Measurements from ENCODE around the gene PLCL1. TPM values are rescaled to one million over a fixed set of nuclear protein-coding genes. Genes with fewer than 3 reads are reported as not detected.

The PLCL1 gene
- total and polyA plus RNA-seq, 10 of the 15 experiments (the other 5 are each of a cell fraction or from before 2014, with no cell fraction given), result 0.03 to 1.5 (median 0.22) TPM

GRCh38 chr2:198165289-198165688 lies 360.9 kb downstream of the PLCL1 start:
- Histone ChIP-seq H3K79me2 (ENCODE audit: control insufficient read depth, insufficient read depth, low read length) (no peaks in the 10 kb centered on the region), H3K27me3 (replicated peaks in 1 of 2; ENCODE audit: control insufficient read depth in 2 of 2, insufficient read depth in 2 of 2, low read length in 1 of 2) (no peaks in the 10 kb centered on the region; a peak in 2 of 4 replicates), H2AFZ (ENCODE audit: control insufficient read depth, low read depth, low read length) (no peak overlapping the region), H4K20me1 (ENCODE audit: control insufficient read depth, insufficient read depth) (no peaks in the 10 kb centered on the region), H3K4me3 (no peak overlapping the region), H3K4me2 (ENCODE audit: control insufficient read depth, insufficient read depth) (no peak overlapping the region), H3K4me1 (ENCODE audit: control insufficient read depth, insufficient read depth, low read length) (no peaks in the 10 kb centered on the region), H3K36me3 (ENCODE audit: control insufficient read depth in 2 of 2, insufficient read depth in 2 of 2, low read length in 1 of 2) (no peaks in the 10 kb centered on the region), H3K9ac (ENCODE audit: control insufficient read depth, insufficient read depth, low read length) (no peak overlapping the region), H3K9me3 (replicated peaks; ENCODE audit: control insufficient read depth, insufficient read depth, low read length) (no peaks in the 10 kb centered on the region), H3K27ac (ENCODE audit: control insufficient read depth, insufficient read depth) (no peak overlapping the region)
- ChIA-PET CTCF (no interaction called here), POLR2A (no interaction called here), RAD21 (ENCODE audit: unreplicated experiment) (no interaction called here), SMC1A (ENCODE audit: uncharacterized antibody, unreplicated experiment) (no interaction called here)
- in situ Hi-C loops (cut with MboI), result no loop called here
- BruUV-seq (replicated peaks), result no TSS peak
- DNase-seq (ENCODE audit: low read depth, low spot score) (no peak), ATAC-seq (no peak), FAIRE-seq (no peak)
- TF ChIP-seq RUNX3 (IDR thresholded peaks at IDR 0.05; ENCODE audit: low read length) (no peak), FOS (IDR thresholded peaks at IDR 0.05; ENCODE audit: borderline replicate concordance, extremely low read depth, insufficient read length) (no peak), PBX3 (IDR thresholded peaks at IDR 0.05; ENCODE audit: insufficient replicate concordance, low read depth, low read length) (no peak), LARP7 (IDR thresholded peaks at IDR 0.05) (no peak), ZNF384 (IDR thresholded peaks at IDR 0.05; ENCODE audit: borderline replicate concordance, low read depth, low read length) (no peak), ZNF24 (IDR thresholded peaks at IDR 0.05) (no peak), IKZF1 (conservative IDR thresholded peaks at IDR 0.05) (no peak), IKZF2 (IDR thresholded peaks at IDR 0.05) (no peak), HDAC2 (IDR thresholded peaks at IDR 0.05) (no peak), HCFC1 (IDR thresholded peaks at IDR 0.05; ENCODE audit: low read length) (no peak), STAT1 (conservative IDR thresholded peaks at IDR 0.05) (no peak), USF2 (IDR thresholded peaks at IDR 0.05; ENCODE audit: borderline replicate concordance, low read depth, low read length) (no peak), CHD4 (IDR thresholded peaks at IDR 0.05) (no peak), EZH2 (IDR thresholded peaks at IDR 0.05; ENCODE audit: borderline replicate concordance, control insufficient read depth, low read depth, low read length) (no peak), CTCF (IDR thresholded peaks at IDR 0.05 in 2 of 3, conservative IDR thresholded peaks at IDR 0.05 in 1 of 3; ENCODE audit: control insufficient read depth in 2 of 3, extremely low read depth in 1 of 3, insufficient read depth in 1 of 3, low read depth in 3 of 3, low read length in 3 of 3) (no peak), TARDBP (IDR thresholded peaks at IDR 0.05; ENCODE audit: borderline replicate concordance) (no peak)
- TF ChIP-seq, protein P1, sequence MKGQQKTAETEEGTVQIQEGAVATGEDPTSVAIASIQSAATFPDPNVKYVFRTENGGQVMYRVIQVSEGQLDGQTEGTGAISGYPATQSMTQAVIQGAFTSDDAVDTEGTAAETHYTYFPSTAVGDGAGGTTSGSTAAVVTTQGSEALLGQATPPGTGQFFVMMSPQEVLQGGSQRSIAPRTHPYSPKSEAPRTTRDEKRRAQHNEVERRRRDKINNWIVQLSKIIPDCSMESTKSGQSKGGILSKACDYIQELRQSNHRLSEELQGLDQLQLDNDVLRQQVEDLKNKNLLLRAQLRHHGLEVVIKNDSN (IDR thresholded peaks at IDR 0.05; ENCODE audit: borderline replicate concordance, extremely low read length, insufficient read depth, low read depth, low read length), result no peak
- TF ChIP-seq, protein P2, sequence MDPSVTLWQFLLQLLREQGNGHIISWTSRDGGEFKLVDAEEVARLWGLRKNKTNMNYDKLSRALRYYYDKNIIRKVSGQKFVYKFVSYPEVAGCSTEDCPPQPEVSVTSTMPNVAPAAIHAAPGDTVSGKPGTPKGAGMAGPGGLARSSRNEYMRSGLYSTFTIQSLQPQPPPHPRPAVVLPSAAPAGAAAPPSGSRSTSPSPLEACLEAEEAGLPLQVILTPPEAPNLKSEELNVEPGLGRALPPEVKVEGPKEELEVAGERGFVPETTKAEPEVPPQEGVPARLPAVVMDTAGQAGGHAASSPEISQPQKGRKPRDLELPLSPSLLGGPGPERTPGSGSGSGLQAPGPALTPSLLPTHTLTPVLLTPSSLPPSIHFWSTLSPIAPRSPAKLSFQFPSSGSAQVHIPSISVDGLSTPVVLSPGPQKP (IDR thresholded peaks at IDR 0.05; ENCODE audit: low read depth, low read length), result no peak
- 25% methylated on average over 4 of the region's 4 CpGs for WGBS (ENCODE audit: insufficient coverage, insufficient replicate concordance, low lambda C conversion rate, missing lambda C conversion rate)
- intact Hi-C loops (cut with micrococcal nuclease; ENCODE audit: unreplicated experiment), result no loop called here
